NCI-H82 (cell line): ENCODE measurements around the gene UBTD2.
"Not testable (repeated sequence)": the region's sequence is repeated elsewhere in the genome, so short reads cannot be mapped to it uniquely, and the experiment has no call there.

Experiments
- DNase-seq: peaks from one replicate; lab custom pipeline; 2025; lab: John Stamatoyannopoulos, UW

UBTD2 gene

DNA sequence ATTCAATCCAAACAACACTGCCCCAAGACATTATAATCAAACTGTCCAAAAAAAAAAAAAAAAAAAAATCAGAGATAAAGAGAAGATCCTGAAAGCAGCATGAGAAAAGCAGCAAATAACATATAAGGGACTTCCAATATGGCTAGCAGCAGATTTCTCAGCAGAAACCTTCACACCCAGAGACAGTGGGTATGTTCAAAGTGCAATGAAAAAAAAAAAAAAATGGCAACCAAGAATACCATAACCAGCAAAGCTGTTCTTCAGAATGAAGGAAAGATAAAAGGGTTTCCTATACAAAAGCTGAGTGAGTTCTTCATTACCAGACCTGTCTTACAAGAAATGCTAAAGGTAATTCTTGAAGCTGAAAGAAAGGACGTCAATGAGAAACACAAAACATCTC is 32.1 kb downstream of the UBTD2 start:
- no peak for DNase-seq

DNA sequence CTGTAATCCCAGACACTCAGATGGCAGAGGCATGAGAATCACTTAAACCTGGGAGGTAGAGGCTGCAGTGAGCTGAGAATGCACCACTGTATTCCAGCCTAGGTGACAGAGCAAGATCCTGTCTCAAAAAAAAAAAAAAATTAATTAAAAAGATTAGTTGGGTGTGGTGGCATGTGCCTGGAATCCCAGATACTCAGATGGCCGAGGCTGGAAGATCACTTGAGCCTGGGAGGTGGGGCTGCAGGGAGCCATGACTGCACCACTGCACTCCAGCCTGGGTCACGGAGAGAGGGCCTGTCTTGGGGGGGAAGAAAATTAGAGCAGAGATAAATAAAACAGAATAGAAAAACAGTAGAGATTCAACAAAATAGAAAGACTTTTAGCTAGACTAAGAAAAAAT is 34.9 kb downstream of the UBTD2 start:
- DNase-seq: no peak

DNA sequence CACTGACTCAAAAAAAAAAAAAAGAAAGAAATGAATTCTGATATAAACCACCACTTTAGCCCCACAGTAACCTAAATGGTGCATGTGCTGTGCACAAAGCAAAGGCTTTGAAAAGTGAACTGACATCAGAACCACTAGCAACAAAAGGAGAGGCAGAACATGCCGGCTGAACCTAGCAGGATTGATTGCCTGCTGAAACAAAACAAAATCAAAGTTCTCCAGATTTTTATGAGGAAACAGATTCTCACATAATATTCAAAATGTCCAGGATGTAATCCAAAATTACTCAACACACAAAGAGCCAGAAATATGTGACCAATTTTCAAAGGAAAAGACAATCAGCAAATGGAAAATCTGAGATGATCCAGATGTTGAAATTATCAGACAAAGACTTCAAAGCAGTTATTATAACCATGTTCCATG is 37.9 kb downstream of the UBTD2 start:
- DNase-seq: no peak

DNA sequence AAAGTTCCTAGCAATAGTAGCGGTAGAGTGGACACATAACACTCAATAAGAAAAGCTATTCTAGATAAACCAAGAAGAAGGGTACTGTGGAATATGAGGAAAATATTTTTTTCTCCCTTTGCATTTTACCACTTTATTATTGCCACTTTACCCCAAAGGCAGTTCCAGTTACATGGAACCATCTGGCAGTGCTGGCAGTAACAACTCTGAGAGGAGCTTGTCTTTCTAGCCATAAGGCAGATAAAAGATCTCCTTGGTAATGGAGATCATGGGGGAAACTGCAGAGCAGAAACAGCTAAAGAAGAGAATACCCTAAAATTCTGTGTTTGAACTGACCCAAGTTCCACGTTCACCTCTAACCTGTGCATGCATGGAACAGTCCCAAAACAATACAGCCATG is 38.5 kb downstream of the UBTD2 start:
- DNase-seq: no peak

DNA sequence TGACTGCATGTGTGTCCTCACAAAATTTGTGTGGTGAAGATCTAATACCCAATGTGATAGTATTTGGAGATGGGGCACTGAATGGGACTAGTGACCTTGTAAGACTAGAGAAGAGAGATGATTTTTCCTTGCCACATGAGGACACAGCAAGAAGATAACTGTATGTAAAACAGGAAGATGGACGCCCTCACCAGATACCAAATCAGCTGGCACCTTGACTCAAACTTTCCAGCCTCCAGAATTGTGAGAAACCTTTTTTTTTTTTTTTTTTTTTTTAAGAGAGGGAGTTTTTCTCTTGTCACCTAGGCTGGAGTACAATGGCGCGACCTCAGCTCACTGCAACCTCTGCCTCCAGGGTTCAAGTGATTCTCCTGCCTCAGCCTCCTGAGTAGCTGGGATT is 40.3 kb downstream of the UBTD2 start:
- DNase-seq: no peak

DNA sequence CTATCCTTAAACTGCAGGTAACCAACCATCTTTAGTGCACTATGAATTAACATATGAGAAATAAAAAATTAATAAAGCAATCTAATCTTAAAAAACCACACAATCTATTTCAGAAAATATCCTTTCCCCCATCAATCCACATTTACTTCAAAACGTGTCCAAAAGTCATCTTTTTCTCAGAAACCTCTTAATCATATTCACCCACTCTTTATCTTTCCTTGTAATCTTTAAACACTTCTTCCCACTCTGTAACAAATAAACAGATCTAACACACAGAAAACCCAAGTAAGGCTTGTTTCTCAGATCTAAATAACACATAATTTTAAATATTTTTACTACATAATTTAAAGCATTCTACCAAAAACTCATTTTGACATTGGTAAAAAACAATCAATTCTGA is 45.2 kb downstream of the UBTD2 start:
- no peak for DNase-seq

DNA sequence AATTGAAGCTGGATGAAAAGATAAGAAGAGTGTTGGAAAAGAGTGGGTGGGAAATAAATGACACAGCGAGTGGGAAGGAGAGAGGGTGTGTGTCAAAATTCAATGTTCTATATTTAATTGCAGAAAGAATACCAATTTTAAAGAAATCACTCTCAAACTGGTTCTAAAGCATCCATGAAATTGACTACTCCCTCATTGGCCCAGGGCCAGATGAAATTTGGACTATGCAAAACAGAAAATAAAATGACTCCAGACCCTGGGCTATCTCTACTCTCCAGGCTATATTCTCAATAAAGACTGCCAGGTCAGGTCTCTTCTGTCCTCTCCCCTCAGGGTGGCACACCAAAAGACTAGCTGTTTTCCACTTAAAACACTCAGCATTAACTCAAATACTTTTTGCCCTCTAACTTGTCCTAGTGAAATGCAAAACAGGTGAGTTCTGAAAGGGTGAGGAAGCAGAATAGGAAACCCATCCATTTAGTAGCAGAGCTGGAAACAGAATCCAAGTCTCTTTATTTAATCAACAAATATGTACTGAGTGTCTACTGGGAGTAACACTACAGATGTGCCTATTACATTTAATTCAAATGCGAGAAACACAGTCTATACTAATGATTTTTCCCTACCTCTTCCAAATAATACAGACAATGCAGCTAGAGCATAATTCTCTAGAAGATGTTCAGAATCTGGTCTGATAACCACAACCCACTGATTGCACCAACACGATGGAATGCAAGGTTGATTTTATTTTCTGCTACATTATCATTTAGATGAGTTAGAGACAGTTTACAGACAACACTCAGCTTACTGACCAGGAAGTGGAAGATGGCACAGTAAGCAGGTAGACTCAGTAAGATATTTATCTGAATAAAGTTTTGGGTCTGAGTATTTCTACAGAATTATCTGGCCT is 47.5 kb downstream of the UBTD2 start:
- no peak for DNase-seq

DNA sequence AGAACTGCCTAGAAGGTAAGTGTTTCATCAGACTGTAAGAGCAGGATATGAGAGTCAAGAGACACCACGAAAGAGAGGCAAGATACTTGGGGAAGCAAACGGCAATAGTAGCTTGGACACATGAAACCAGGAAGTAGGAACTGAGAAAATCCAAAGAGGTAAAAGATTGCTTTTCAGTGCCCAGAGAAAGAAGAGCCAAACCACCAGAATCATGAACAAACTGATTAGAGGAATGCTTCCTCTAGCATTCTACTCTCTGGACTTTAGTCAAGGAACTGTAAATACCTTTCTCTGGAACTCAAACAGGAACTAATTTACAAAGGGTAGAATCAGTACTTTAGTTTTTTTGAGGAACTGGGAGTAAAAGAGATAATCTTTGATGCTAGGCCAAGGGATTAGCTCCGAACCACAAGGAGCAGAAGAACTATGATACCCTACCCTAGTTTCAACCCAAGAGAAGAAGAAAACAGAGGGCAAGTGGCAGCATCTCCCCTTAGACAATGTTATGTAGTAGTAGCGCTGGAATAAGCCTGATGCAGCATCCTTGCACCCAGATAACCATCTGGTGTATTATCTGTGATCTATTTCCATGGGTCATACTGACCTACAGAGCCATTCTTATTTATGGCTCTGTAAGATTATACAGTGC is 48.3 kb downstream of the UBTD2 start:
- no peak for DNase-seq

DNA sequence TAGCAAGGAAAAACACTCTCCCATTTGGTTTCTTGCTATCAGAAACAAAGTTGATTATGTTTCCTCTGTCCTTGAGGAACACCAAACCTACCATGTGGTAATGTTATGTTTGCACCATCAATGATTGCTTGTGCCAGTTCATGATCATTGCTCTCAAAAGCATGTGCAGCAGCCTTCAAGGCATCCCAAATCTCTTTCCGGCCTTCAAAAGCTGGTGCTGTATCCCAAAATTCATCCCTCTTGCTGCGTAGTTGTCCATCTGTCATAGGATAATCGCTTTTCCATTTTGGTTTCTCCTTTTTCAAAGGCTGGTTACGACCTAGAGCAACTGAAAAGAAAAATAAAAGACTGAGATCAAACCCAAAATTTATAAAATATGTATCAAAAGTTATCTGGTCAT is 49.5 kb downstream of the UBTD2 start:
- no peak for DNase-seq

DNA sequence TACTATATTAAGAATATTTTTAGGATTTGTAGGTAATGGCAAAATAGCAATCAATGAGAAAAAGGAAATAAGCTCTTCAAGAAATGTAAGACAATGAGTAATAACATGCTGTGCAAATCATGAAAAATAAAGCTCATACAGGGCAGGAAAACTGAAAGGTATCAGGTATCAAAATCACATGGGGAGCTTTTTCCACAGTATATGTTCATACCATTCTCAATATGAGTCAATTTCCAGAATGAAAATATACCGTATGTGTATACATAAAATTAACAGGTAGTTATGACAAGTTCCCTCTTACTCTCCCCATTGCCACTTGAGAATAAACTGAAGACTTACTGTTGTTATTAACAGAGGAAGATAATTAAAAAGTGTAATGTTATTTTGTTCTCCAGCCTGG is 53.7 kb downstream of the UBTD2 start:
- DNase-seq: no peak

DNA sequence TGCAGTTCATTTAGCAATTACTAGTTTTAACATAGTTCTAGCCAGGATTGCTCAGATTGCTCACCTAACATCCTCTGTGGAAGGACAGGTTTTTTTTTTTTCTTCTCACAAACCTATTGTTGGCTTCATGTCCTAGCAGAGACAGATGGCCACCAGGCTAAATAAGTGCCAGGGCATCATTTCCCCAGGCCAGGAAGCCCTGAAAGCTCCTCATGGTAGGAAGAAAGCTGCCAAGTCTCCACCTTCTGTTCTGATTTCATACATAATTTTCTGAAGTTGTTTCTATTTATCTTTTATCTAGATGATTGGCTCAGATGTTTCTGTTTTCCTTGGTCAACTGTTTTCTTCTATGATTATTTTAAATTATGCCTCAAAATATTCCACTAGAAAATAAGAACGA is 58.6 kb downstream of the UBTD2 start:
- DNase-seq: peak; percentile 1

DNA sequence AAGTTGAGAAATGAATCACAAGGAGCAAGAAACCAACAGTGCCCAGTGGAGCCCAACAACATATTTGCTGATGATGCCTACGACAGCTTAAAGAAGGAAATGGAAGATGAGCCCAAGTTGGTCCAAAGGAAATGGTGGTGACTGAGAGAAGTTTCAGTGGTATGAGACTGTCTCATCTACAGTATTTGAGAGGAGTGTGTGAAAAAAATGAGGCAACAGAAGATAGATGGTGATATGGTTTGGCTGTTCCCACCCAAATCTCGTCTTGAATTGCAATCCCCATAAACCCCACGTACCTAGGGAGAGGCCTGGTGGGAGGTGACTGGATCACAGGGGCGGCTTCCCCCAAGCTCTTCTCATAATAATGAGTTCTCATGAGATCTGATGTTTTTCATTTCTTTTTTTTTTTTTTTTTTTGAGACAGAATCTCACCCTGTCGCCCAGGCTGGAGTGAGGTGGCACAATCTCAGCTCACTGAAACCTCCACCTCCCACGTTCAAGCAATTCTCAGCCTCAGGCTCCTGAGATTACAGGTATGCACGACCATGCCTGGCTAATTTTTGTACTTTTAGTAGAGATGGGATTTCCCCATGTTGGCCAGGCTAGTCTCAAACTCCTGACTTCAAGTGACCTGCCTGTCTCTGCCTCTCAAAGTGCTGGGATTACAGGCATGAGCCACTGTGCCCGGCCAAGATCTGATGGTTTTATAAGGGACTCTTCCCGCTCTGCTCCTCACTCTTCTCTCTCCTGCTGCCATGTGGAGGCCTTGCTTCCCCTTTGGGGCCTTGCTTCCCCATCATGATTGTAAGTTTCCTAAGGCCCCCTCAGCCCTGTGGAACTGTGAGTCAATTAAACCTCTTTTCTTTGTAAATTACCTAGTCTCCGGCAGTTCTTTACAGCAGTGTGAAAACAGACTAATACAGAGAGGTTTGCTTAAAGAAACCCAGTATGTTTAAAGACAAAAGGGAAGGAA is 59.4 kb downstream of the UBTD2 start:
- no peak for DNase-seq

DNA sequence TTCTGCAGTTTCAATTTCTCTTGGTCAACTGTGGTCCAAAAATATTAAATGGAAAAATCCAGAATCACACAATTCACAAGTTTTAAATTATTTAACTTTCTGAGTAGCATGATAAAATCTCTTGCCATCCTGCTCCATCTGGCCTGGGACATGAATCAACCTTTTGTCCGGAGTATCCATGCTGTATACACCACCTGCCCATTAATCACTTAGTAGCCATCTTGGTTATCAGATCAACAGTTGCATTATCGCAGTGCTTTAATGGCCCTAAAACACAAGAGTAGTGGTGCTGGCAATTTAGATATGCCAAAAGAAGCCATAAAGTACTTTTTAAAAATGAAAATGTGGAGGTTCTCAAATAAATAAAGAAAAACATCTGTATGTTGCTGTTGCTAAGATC is 64.3 kb downstream of the UBTD2 start:
- DNase-seq: no peak

DNA sequence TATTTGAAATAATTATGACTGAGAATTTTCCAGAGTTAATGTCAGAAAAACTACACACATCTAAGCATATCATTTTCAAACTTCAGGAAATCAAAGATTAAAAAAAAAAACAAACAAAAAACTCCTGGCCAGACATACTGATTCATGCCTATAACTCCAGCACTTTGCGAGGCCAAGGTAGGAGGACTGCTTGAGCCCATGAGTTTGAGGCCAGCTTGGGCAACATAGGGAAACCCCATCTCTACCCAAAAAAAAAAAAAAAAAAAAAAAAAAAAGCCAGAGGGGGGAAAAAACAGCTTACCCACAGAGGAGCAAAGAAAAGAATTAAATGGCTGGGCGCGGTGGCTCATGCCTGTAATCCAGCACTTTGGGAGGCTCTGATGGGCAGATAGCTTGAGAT is 67.2 kb downstream of the UBTD2 start:
- DNase-seq: no peak

DNA sequence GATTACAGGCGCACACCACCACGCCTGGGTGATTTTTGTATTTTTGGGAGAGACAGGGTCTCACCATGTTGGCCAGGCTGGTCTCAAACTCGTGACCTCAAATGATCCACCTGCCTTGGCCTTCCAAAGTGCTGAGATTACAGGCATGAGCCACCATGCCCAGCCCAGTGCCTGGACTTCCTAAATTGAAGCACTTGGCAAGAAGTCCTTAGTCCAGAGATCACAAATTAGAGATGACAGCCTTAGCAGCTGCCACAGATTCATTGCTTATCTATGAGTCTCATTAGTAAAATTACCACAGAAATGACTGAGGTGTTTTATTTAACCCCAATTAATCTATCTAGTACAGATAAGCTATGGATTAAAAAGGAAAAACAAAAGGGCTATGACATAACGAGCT is 70.4 kb downstream of the UBTD2 start:
- no peak for DNase-seq

DNA sequence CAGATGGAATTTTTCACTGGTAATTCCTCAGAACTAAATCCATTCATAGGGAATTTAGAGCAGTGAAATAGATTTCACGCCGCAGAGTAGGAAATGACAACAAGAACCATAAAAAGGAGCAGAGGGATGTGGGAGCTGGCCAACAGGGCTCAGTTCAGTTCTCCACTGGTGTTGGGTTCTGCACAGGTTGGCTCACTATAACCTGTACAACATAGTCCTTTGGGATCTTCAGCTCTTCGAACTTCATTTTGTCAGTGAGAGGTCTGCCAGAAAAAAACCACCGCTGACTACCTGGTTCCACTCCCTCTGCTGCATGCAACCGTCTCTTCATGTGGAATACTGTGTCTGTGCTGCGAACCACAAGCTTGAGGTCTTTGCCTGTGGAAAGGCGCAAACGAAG is 71.9 kb downstream of the UBTD2 start:
- no peak for DNase-seq

DNA sequence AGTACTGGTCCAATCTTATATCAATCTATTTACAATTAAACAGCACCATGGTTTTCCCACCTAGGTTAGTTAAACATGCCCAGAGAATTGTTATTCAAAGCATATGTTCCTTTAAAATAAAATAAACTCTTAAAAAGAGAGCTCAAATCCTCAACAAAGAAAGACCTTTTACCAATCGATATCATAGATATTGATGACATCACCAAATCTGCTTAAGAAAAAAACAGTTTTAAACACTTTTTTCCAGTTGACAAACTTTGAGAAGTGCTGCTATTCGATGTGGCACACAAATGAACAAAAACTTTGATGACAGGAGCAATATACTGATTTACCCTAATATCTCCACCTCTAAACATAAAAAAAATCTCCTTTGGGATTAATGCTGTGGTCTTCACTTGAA is 73.8 kb downstream of the UBTD2 start:
- no peak for DNase-seq

DNA sequence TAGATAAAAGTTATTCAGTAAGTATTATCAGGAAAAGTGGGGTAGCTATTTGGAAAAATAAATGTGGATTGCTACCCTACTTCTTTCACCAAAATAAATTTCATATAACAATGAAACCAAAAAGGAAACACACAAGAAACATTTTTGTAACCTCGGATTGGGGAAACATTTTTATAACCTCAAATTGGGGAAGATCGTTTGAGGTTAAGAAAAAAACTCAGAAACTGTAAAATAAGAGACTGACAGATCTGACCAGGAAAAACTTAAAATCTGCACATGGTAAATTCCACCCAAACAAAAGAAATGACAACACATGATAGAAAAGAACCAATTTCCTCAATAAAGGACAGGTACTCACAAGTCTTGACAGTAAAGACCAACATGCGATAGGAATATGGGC is 76.1 kb downstream of the UBTD2 start:
- DNase-seq: no peak

DNA sequence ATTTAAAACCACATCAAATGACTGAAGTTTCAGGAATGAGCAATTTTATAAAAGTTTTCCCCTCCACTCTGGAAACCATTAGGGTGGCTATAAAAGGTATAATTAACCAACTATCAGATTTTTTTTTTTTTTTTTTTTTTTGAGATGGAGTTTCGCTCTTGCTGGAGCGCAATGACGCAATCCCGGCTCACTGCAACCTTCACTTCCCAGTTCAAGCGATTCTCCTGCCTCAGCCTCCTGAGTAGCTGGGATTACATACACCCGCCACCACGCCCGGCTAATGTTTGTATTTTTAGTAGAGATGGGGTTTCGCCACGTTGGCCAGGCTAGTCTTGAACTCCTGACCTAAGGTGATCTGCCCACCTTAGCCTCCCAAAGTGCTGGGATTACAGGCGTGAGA is 77.6 kb downstream of the UBTD2 start:
- DNase-seq: not testable (repeated sequence)

DNA sequence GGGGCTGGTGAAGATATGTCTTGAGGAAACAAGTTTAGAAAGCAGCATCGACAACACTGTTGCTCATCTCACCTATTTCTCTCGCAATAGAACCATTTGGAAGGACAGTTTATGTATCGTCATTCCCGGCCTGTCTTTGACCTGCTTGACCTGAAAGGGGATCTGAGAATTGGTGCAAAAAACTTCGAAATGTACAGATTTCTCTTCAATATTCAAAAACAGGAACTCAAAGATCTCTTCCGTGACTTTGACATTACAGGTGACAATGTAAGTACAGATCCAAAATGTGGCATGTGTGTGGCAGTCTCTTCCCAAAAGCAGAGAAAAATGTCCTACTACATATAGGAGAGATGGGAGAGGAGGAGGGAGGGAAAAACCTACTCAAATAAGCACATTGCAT is 83.1 kb downstream of the UBTD2 start:
- no peak for DNase-seq

DNA sequence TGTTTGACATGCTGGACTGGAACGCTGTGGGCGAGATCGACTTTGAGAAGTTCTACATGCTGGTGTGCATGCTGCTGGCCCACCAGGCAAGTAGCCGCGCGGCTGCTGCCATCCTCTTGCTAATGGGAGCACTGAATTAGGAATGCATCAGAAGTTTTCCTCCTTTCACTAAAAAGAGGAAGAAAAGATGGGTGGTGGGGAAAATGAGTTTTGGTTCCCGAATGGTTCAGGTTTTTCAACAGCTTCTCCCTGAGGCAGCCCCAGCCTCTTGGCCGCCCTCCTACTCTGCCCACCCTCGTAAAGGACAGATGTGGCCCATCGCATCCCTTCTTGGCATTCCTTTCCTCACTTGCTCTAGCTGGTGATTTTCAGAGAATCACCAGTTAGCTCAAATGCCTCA is 84.1 kb downstream of the UBTD2 start:
- DNase-seq: no peak

DNA sequence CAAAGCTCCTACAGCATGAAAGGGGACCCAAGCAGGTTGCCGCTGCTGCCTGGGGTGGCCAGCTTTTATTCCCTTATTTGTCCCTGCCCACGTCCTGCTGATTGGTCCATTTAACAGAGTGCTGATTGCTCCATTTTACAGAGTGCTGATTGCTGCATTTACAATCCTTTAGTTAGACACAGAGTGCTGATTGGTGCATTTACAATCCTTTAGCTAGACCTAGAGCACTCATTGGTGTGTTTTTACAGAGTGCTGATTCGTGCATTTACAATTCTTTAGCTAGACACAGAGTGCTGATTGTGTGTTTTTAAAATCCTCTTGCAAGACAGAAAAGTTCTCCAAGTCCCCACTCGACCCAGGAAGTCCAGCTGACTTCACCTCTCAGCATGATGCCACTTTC is 85.8 kb downstream of the UBTD2 start:
- DNase-seq: not testable (repeated sequence)
